CD4-positive, alpha-beta T cell treated with Interleukin-17A for 4 hours (primary cell): Measurements from ENCODE around the gene CBLC.

Experiments used
- DNase-seq: peaks from one replicate; pipeline ENCODE4 v3.0.0-alpha.2; 2020; ENCODE audit warnings: mixed read lengths

CBLC gene

GRCh38 chr19:44803442-44804428 lies 26.0 kb downstream of the CBLC start:
- no peak for DNase-seq

GRCh38 chr19:44806291-44806690 lies 28.6 kb downstream of the CBLC start:
- no peak for DNase-seq

GRCh38 chr19:44807162-44807561 lies 29.5 kb downstream of the CBLC start:
- no peak for DNase-seq

- no peak for DNase-seq
These were observed 30.2 kb downstream of the CBLC start for GRCh38 chr19:44807652-44808462.

- DNase-seq: peak; percentile 17
These were observed 31.0 kb downstream of the CBLC start, which contains the start of gene BCAM for GRCh38 chr19:44808463-44809371. Gene BCAM, plus strand, starts transcription at chr19:44809103. Its CDS starts 22 bp downstream, at chr19:44809125.

GRCh38 chr19:44809577-44810233 lies 32.0 kb downstream of the CBLC start:
- DNase-seq: no peak

- DNase-seq: no peak
These were observed 32.8 kb downstream of the CBLC start for GRCh38 chr19:44810234-44811121.

- no peak for DNase-seq
These were observed 33.4 kb downstream of the CBLC start for GRCh38 chr19:44811122-44811419.

GRCh38 chr19:44812142-44812718 lies 34.5 kb downstream of the CBLC start:
- no peak for DNase-seq

GRCh38 chr19:44813070-44813840 lies 35.6 kb downstream of the CBLC start:
- no peak for DNase-seq

- DNase-seq: no peak
These were observed 36.3 kb downstream of the CBLC start for GRCh38 chr19:44813841-44814470.

- DNase-seq: no peak
These were observed 36.8 kb downstream of the CBLC start for GRCh38 chr19:44814517-44814916.

- no peak for DNase-seq
These were observed 38.6 kb downstream of the CBLC start for GRCh38 chr19:44816301-44816700.

GRCh38 chr19:44817725-44818465 lies 40.2 kb downstream of the CBLC start:
- no peak for DNase-seq

GRCh38 chr19:44818466-44819031 lies 40.9 kb downstream of the CBLC start:
- DNase-seq: no peak

- no peak for DNase-seq
These were observed 41.6 kb downstream of the CBLC start for GRCh38 chr19:44819246-44819832.

- DNase-seq: no peak
These were observed 43.2 kb downstream of the CBLC start for GRCh38 chr19:44820648-44821609.
